Endothelial cell of umbilical vein (primary cell): Measurements from ENCODE around the gene TOX2. TPM values are rescaled to one million over a fixed set of nuclear protein-coding genes. Genes with fewer than 3 reads are reported as not detected.

ENCODE experiments used
- BruUV-seq: library from RNA; stranded (reverse); fragments of 400-500 nt; replicated peaks from 2 replicates; lab custom pipeline; 2021; lab: Mats Ljungman, UMichigan
- CTCF ChIA-PET: fragments of 300-600, 350-600 bp; sonication (Branson Sonifier 250); formaldehyde crosslinking; loops from one replicate; lab custom pipeline; 2021; ENCODE audit warnings: antibody characterized with exemption, inconsistent platforms; lab: Charles Lee
- POLR2A ChIA-PET: fragments of 300-600, 350-600 bp; sonication (Branson Sonifier 250); formaldehyde crosslinking; loops from one replicate; lab custom pipeline; 2021; ENCODE audit warnings: antibody characterized with exemption, inconsistent platforms; lab: Charles Lee
- DNase-seq: peaks from one replicate; pipeline ENCODE4 v3.0.0-alpha.2; 2011; ENCODE audit warnings: low read depth, low spot score
- FAIRE-seq: peaks from 2 replicates; lab custom pipeline; 2011; peaks lifted over from hg19 to GRCh38; lab: Jason Lieb, UNC
- H2AFZ ChIP-seq: 2 replicates; pipeline ENCODE4 v1.6.0; 2012; ENCODE audit warnings: low read depth, low read length, control low read depth, inconsistent platforms
- H3K27ac ChIP-seq: 2 replicates; pipeline ENCODE4 v1.5.1; 2011; ENCODE audit warnings: low read depth, mild to moderate bottlenecking, control low read depth, low read length, moderate library complexity; ENCODE audit not compliant: insufficient read depth
- H3K27me3 ChIP-seq, 2 experiments: 2 replicates each; pipeline versions ENCODE4 v1.6.0 to v1.6.1; 2011; ENCODE audit warnings: low read length in 2 of 2, mixed read lengths in 1 of 2; ENCODE audit not compliant: control insufficient read depth in 2 of 2, insufficient read depth in 2 of 2
- H3K36me3 ChIP-seq, 2 experiments: 2 replicates in 1 of 2; 3 replicates in 1 of 2; pipeline ENCODE4 v1.5.1; 2011; ENCODE audit warnings: low read length in 2 of 2, mild to moderate bottlenecking in 1 of 2, moderate library complexity in 1 of 2; ENCODE audit not compliant: control insufficient read depth in 2 of 2, insufficient read depth in 2 of 2; ENCODE audit errors: extremely low read depth in 1 of 2
- H3K4me1 ChIP-seq: 3 replicates; pipeline ENCODE4 v1.5.1; 2011; ENCODE audit warnings: mild to moderate bottlenecking, low read length; ENCODE audit not compliant: control insufficient read depth, insufficient read depth; ENCODE audit errors: extremely low read depth
- H3K4me2 ChIP-seq: 2 replicates; pipeline ENCODE4 v1.6.1; 2011; ENCODE audit warnings: low read length, control low read depth, mixed read lengths; ENCODE audit not compliant: insufficient read depth
- H3K4me3 ChIP-seq, 3 experiments: fragments of 200-600 bp in 1 of 3; sonication (generic), shearing (Covaris generic) in 1 of 3; replicated peaks in 1 of 3; 2 replicates each; pipeline ENCODE4 v1.5.1; 2011 to 2016; ENCODE audit warnings: control low read depth in 3 of 3, low read length in 3 of 3, mild to moderate bottlenecking in 2 of 3, inconsistent platforms in 1 of 3, low read depth in 1 of 3, moderate library complexity in 1 of 3; ENCODE audit not compliant: insufficient read depth in 1 of 3
- H3K79me2 ChIP-seq: 2 replicates; pipeline ENCODE4 v1.6.0; 2012; ENCODE audit warnings: low read length, inconsistent platforms; ENCODE audit not compliant: control insufficient read depth, insufficient read depth
- H3K9ac ChIP-seq: replicated peaks from 2 replicates; pipeline ENCODE3; 2011; ENCODE audit warnings: low read length, control low read depth; ENCODE audit not compliant: insufficient read depth; ENCODE audit errors: extremely low read depth
- H3K9me1 ChIP-seq: replicated peaks from 3 replicates; pipeline ENCODE4 v1.6.0; 2011; ENCODE audit warnings: mild to moderate bottlenecking, low read length; ENCODE audit not compliant: control insufficient read depth, insufficient read depth; ENCODE audit errors: extremely low read depth
- H3K9me3 ChIP-seq: replicated peaks from 2 replicates; pipeline ENCODE4 v1.5.1; 2012; ENCODE audit warnings: low read length, inconsistent platforms; ENCODE audit not compliant: control insufficient read depth, insufficient read depth
- H4K20me1 ChIP-seq: replicated peaks from 2 replicates; pipeline ENCODE3; 2011; ENCODE audit warnings: mild to moderate bottlenecking, low read length; ENCODE audit not compliant: control insufficient read depth, insufficient read depth; ENCODE audit errors: extremely low read depth
- EZH2 ChIP-seq: IDR thresholded peaks from 2 replicates; pipeline ENCODE4 v1.6.1; 2012; ENCODE audit warnings: borderline replicate concordance, low read depth, mild to moderate bottlenecking, moderate library complexity, low read length, inconsistent platforms; ENCODE audit not compliant: severe bottlenecking
- FOS ChIP-seq: IDR thresholded peaks from 2 replicates; pipeline ENCODE4 v1.6.1; 2011; ENCODE audit warnings: mild to moderate bottlenecking, low read length, moderate library complexity, borderline replicate concordance; ENCODE audit not compliant: insufficient read depth
- GATA2 ChIP-seq: IDR thresholded peaks from 2 replicates; pipeline ENCODE4 v1.7.0; 2011; ENCODE audit warnings: low read depth, mild to moderate bottlenecking, moderate library complexity, mixed read lengths, low read length; ENCODE audit not compliant: insufficient read length, insufficient read depth
- JUN ChIP-seq: IDR thresholded peaks from 2 replicates; pipeline ENCODE4 v1.6.1; 2011; ENCODE audit warnings: borderline replicate concordance, low read depth; ENCODE audit not compliant: insufficient read length, insufficient read depth
- MYC ChIP-seq: IDR thresholded peaks from one replicate; pipeline ENCODE4 v1.6.1; 2011; ENCODE audit warnings: mild to moderate bottlenecking, low read depth, low read length
- POLR2A ChIP-seq: IDR thresholded peaks from 2 replicates; pipeline ENCODE4 v1.6.1; 2012; ENCODE audit warnings: low read depth, mild to moderate bottlenecking, control low read depth, low read length
- POLR2AphosphoS5 ChIP-seq: IDR thresholded peaks from 2 replicates; pipeline ENCODE4 v1.6.1; 2012; ENCODE audit warnings: low read depth, mild to moderate bottlenecking, control low read depth, low read length, moderate library complexity; ENCODE audit not compliant: insufficient read depth
- dilution Hi-C: fragments of 300-500 bp; cut with MboI; formaldehyde crosslinking; loops from one replicate; pipeline ENCODE4 v1.15.0; 2019; ENCODE audit warnings: low sequenced_read_pairs; ENCODE audit not compliant: extremely low pct_ligation_motif_present
- intact Hi-C: fragments of 100-400 bp; cut with micrococcal nuclease; formaldehyde crosslinking; loops from one replicate; pipeline ENCODE4 v1.10.0; 2022
- polyA plus RNA-seq, 4 experiments: library from polyadenylated mRNA; depleted of rRNA in 3 of 4; stranded (reverse) in 3 of 4; unstranded in 1 of 4; fragments of >200 nt; gene quantifications; 2 replicates each; pipeline versions ENCODE4 v1.2.1 to v1.2.3, GENCODE V29; 2011 to 2012; ENCODE audit warnings: missing spikeins in 1 of 4
- total RNA-seq: library from RNA; stranded (reverse); gene quantifications from 2 replicates; pipeline ENCODE4 v1.2.3, GENCODE V29; 2021
- TF ChIP-seq, protein P1 (sequence below), 2 donors: IDR thresholded peaks; 1 replicate in 1 of 2; 2 replicates in 1 of 2; pipeline ENCODE4 v1.5.1; 2011; ENCODE audit warnings: low read length in 2 of 2, mild to moderate bottlenecking in 2 of 2, moderate library complexity in 2 of 2, control low read depth in 1 of 2, inconsistent platforms in 1 of 2, low read depth in 1 of 2; ENCODE audit not compliant: insufficient read depth in 1 of 2; ENCODE audit errors: extremely low read depth in 1 of 2
- TF ChIP-seq, protein P2 (sequence below): IDR thresholded peaks from 2 replicates; pipeline ENCODE4 v1.6.1; 2011; ENCODE audit not compliant: insufficient read depth, insufficient read length

TOX2 gene
- total and polyA plus RNA-seq, 2 donors (not counting 3 experiments of a cell fraction or from before 2014, with no cell fraction given): 7.0 to 18.6 TPM

- Histone ChIP-seq H3K9ac (no peak overlapping the region), H3K9me3 (no peaks in the 10 kb centered on the region), H3K4me3 (no peak overlapping the region), H3K79me2 (no peaks in the 10 kb centered on the region), H3K9me1 (no peaks in the 10 kb centered on the region), H3K36me3 (no peaks in the 10 kb centered on the region), H3K27ac (no peak overlapping the region), H3K4me1 (peaks cover 39% of the 10 kb centered on the region), H4K20me1 (no peaks in the 10 kb centered on the region), H2AFZ (no peak overlapping the region), H3K27me3 (no peaks in the 10 kb centered on the region), H3K4me2 (peak overlapping the region; percentile 2)
- intact Hi-C loops (loop anchor here (1.0 to 5.0 kb wide), 6 partner anchors 34 to 174 kb away; no protein-coding TSS in a partner anchor), dilution Hi-C loops (no loop called here)
- TF ChIP-seq, protein P1, sequence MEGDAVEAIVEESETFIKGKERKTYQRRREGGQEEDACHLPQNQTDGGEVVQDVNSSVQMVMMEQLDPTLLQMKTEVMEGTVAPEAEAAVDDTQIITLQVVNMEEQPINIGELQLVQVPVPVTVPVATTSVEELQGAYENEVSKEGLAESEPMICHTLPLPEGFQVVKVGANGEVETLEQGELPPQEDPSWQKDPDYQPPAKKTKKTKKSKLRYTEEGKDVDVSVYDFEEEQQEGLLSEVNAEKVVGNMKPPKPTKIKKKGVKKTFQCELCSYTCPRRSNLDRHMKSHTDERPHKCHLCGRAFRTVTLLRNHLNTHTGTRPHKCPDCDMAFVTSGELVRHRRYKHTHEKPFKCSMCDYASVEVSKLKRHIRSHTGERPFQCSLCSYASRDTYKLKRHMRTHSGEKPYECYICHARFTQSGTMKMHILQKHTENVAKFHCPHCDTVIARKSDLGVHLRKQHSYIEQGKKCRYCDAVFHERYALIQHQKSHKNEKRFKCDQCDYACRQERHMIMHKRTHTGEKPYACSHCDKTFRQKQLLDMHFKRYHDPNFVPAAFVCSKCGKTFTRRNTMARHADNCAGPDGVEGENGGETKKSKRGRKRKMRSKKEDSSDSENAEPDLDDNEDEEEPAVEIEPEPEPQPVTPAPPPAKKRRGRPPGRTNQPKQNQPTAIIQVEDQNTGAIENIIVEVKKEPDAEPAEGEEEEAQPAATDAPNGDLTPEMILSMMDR (IDR thresholded peaks at IDR 0.05; ENCODE audit: extremely low read depth in 1 of 2, insufficient read depth in 1 of 2, low read depth in 1 of 2, low read length in 2 of 2): no peak
- TF ChIP-seq, protein P2, sequence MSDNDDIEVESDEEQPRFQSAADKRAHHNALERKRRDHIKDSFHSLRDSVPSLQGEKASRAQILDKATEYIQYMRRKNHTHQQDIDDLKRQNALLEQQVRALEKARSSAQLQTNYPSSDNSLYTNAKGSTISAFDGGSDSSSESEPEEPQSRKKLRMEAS: no peak
- TF ChIP-seq GATA2 (peak; percentile 49), POLR2AphosphoS5 (peak; percentile 36), FOS (peak; percentile 76), POLR2A (no peak), EZH2 (no peak), JUN (peak; percentile 15), MYC (no peak)
- DNase-seq: peak; percentile 84
- ChIA-PET POLR2A (no interaction called here), CTCF (interaction anchor here (0.5 to 3.0 kb wide), 14 partner anchors 13 to 570 kb away, joined by 3 to 15 read pairs (median 3); no protein-coding TSS in a partner anchor)
- FAIRE-seq: peak; percentile 93
- BruUV-seq: no TSS peak
These were observed 103.7 kb downstream of the TOX2 start for GRCh38 chr20:44018259-44018941.
